ENCODE data around the gene PPP1R36. TPM values are rescaled to one million over a fixed set of nuclear protein-coding genes. Genes with fewer than 3 reads are reported as not detected.

The PPP1R36 gene
- total RNA-seq, 6 donors from 2014 or later: 0.54 to 2.9 (median 1.4) TPM; not detected in 1

GRCh38 chr14:64541972-64542835 is 7.6 kb upstream of the PPP1R36 start:
- WGBS, 2 donors: 17% methylated on average over 44 to 54 of the region's 61 CpGs
- TF ChIP-seq POLR2A (IDR thresholded peaks at IDR 0.05) (no peak), EP300 (IDR thresholded peaks at IDR 0.05) (no peak), CTCF (IDR thresholded peaks at IDR 0.05) (no peak), POLR2AphosphoS5 (IDR thresholded peaks at IDR 0.05) (no peak)
- Histone ChIP-seq H3K4me3 (peak overlapping the region in 3 of 4 donors; percentile 54 to 70 (median 66)), H3K4me1 (peaks cover 4 to 27% (median 18%) of the 10 kb centered on the region in 4 donors), H3K9me3 (peaks cover 0 to 10% (median 6%) of the 10 kb centered on the region in 4 donors), H3K36me3 (no peaks in the 10 kb centered on the region), H3K27me3 (no peaks in the 10 kb centered on the region), H3K27ac (no peak overlapping the region)
- ATAC-seq (ENCODE audit: low FRiP score in 2 of 2) (no peak), DNase-seq (peak in 1 of 2 donors; percentile 81)

- Histone ChIP-seq H3K36me3 (no peaks in the 10 kb centered on the region), H3K9me3 (peaks cover 0 to 10% (median 6%) of the 10 kb centered on the region in 4 donors), H3K4me3 (peak overlapping the region in 3 of 4 donors; percentile 54 to 70 (median 66)), H3K27ac (no peak overlapping the region), H3K4me1 (peaks cover 4 to 27% (median 18%) of the 10 kb centered on the region in 4 donors), H3K27me3 (no peaks in the 10 kb centered on the region)
- 62 to 68% methylated on average over 4 of the region's 4 CpGs for WGBS, 2 donors
- DNase-seq: no peak
- ATAC-seq (ENCODE audit: low FRiP score in 2 of 2): no peak
- TF ChIP-seq POLR2AphosphoS5 (IDR thresholded peaks at IDR 0.05) (no peak), EP300 (IDR thresholded peaks at IDR 0.05) (no peak), POLR2A (IDR thresholded peaks at IDR 0.05) (no peak), CTCF (IDR thresholded peaks at IDR 0.05) (no peak)
Observed at GRCh38 chr14:64542836-64543201, 6.9 kb upstream of the PPP1R36 start.

- ATAC-seq (ENCODE audit: low FRiP score in 2 of 2) (no peak), DNase-seq (no peak)
- Histone ChIP-seq H3K27me3 (no peaks in the 10 kb centered on the region), H3K36me3 (no peaks in the 10 kb centered on the region), H3K9me3 (peaks cover 0 to 10% (median 6%) of the 10 kb centered on the region in 4 donors), H3K4me1 (peaks cover 7 to 23% (median 17%) of the 10 kb centered on the region in 4 donors), H3K27ac (no peak overlapping the region), H3K4me3 (no peak overlapping the region)
- WGBS, 2 donors: 71 to 81% methylated on average over 5 of the region's 5 CpGs
- no peak for TF ChIP-seq POLR2A (IDR thresholded peaks at IDR 0.05)
- no peak for TF ChIP-seq CTCF (IDR thresholded peaks at IDR 0.05)
- no peak for TF ChIP-seq POLR2AphosphoS5 (IDR thresholded peaks at IDR 0.05)
- no peak for TF ChIP-seq EP300 (IDR thresholded peaks at IDR 0.05)
Observed at GRCh38 chr14:64544607-64545312, 5.0 kb upstream of the PPP1R36 start.

GRCh38 chr14:64549016-64549415 is 745 bp upstream of the PPP1R36 start:
- no peak for DNase-seq
- Histone ChIP-seq H3K27me3 (no peaks in the 10 kb centered on the region), H3K36me3 (no peaks in the 10 kb centered on the region), H3K9me3 (no peaks in the 10 kb centered on the region), H3K4me1 (peaks cover 12 to 14% (median 13%) of the 10 kb centered on the region in 4 donors), H3K4me3 (no peak overlapping the region), H3K27ac (no peak overlapping the region)
- TF ChIP-seq POLR2A (IDR thresholded peaks at IDR 0.05): no peak
- 85 to 86% methylated on average over 1 of the region's 1 CpG for WGBS, 2 donors
- no peak for ATAC-seq (ENCODE audit: low FRiP score in 2 of 2)

GRCh38 chr14:64550621-64551333 is 1.0 kb downstream of the PPP1R36 start:
- H3K4me1 ChIP-seq: peaks cover 12 to 14% (median 13%) of the 10 kb centered on the region in 4 donors
- DNase-seq (no peak), ATAC-seq (ENCODE audit: low FRiP score in 2 of 2) (no peak)
- H3K4me3 ChIP-seq: peak overlapping the region in 1 of 4 donors; percentile 46
- H3K27ac ChIP-seq: no peak overlapping the region
- 60 to 63% methylated on average over 7 of the region's 7 CpGs for WGBS, 2 donors
- H3K27me3 ChIP-seq: no peaks in the 10 kb centered on the region
- H3K36me3 ChIP-seq: no peaks in the 10 kb centered on the region
- no peaks in the 10 kb centered on the region for H3K9me3 ChIP-seq
- TF ChIP-seq POLR2AphosphoS5 (IDR thresholded peaks at IDR 0.05): no peak
- no peak for TF ChIP-seq POLR2A (IDR thresholded peaks at IDR 0.05)
- TF ChIP-seq EP300 (IDR thresholded peaks at IDR 0.05): no peak
- TF ChIP-seq CTCF (IDR thresholded peaks at IDR 0.05): no peak

Measured in upper lobe of left lung (tissue), 6 donors.